ENCODE data around the gene KIF7.
"Not testable (repeated sequence)": the region's sequence is repeated elsewhere in the genome, so short reads cannot be mapped to it uniquely, and the experiment has no call there.

Gene KIF7

GRCh38 chr15:89599021-89599420 is 56.2 kb downstream of the KIF7 start:
- TF ChIP-seq, protein P1, sequence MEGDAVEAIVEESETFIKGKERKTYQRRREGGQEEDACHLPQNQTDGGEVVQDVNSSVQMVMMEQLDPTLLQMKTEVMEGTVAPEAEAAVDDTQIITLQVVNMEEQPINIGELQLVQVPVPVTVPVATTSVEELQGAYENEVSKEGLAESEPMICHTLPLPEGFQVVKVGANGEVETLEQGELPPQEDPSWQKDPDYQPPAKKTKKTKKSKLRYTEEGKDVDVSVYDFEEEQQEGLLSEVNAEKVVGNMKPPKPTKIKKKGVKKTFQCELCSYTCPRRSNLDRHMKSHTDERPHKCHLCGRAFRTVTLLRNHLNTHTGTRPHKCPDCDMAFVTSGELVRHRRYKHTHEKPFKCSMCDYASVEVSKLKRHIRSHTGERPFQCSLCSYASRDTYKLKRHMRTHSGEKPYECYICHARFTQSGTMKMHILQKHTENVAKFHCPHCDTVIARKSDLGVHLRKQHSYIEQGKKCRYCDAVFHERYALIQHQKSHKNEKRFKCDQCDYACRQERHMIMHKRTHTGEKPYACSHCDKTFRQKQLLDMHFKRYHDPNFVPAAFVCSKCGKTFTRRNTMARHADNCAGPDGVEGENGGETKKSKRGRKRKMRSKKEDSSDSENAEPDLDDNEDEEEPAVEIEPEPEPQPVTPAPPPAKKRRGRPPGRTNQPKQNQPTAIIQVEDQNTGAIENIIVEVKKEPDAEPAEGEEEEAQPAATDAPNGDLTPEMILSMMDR (IDR thresholded peaks at IDR 0.05; ENCODE audit: borderline replicate concordance, control extremely low read depth, extremely low read depth, insufficient read depth, missing control alignments): no peak
- in situ Hi-C loops (cut with MboI; ENCODE audit: low sequenced_read_pairs, unreplicated experiment): no loop called here

GRCh38 chr15:89593018-89593417 is 62.2 kb downstream of the KIF7 start:
- in situ Hi-C loops (cut with MboI; ENCODE audit: low sequenced_read_pairs, unreplicated experiment): no loop called here
- TF ChIP-seq, protein P1 (IDR thresholded peaks at IDR 0.05; ENCODE audit: borderline replicate concordance, control extremely low read depth, extremely low read depth, insufficient read depth, missing control alignments): no peak
- no peak for DNase-seq (ENCODE audit: low spot score)

More at GRCh38 chr15:89599021-89599420, 56.2 kb downstream of the KIF7 start:
- DNase-seq (ENCODE audit: low spot score): no peak

- DNase-seq (ENCODE audit: low spot score): no peak
- in situ Hi-C loops (cut with MboI; ENCODE audit: low sequenced_read_pairs, unreplicated experiment): no loop called here
- TF ChIP-seq, protein P1 (IDR thresholded peaks at IDR 0.05; ENCODE audit: borderline replicate concordance, control extremely low read depth, extremely low read depth, insufficient read depth, missing control alignments): no peak
Observed at GRCh38 chr15:89591834-89592233, 63.4 kb downstream of the KIF7 start.

- TF ChIP-seq, protein P1 (IDR thresholded peaks at IDR 0.05; ENCODE audit: borderline replicate concordance, control extremely low read depth, extremely low read depth, insufficient read depth, missing control alignments): no peak
- in situ Hi-C loops (cut with MboI; ENCODE audit: low sequenced_read_pairs, unreplicated experiment): no loop called here
- no peak for DNase-seq (ENCODE audit: low spot score)
Observed at GRCh38 chr15:89587955-89588354, 67.3 kb downstream of the KIF7 start.

GRCh38 chr15:89586651-89587050 is 68.6 kb downstream of the KIF7 start:
- in situ Hi-C loops (cut with MboI; ENCODE audit: low sequenced_read_pairs, unreplicated experiment): no loop called here
- DNase-seq (ENCODE audit: low spot score): no peak
- TF ChIP-seq, protein P1 (IDR thresholded peaks at IDR 0.05; ENCODE audit: borderline replicate concordance, control extremely low read depth, extremely low read depth, insufficient read depth, missing control alignments): no peak

DNA sequence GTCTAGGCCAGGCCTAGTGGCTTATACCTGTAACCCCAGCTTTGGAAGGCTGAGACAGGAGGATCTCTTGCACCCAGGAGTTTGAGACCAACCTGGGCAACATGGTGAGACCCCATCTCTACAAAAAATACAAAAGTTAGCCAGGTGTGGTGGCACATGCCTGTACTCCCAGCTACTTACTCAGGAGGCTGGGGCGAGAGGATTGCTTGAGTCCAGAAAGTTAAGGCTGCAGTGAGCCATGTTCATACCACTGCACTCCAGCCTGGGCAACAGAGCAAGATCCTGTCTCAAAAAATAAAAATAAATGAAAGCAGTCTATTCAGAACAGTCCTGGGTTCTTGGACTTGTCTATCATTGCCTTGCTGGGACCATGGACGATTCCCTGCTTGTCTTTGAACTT is 74.5 kb downstream of the KIF7 start:
- DNase-seq (ENCODE audit: low spot score); in situ Hi-C loops (cut with MboI; ENCODE audit: low sequenced_read_pairs, unreplicated experiment): not testable (repeated sequence)

- TF ChIP-seq, protein P1 (IDR thresholded peaks at IDR 0.05; ENCODE audit: borderline replicate concordance, control extremely low read depth, extremely low read depth, insufficient read depth, missing control alignments): no peak
- DNase-seq (ENCODE audit: low spot score): no peak
- in situ Hi-C loops (cut with MboI; ENCODE audit: low sequenced_read_pairs, unreplicated experiment): no loop called here
Observed at GRCh38 chr15:89578146-89578545, 77.1 kb downstream of the KIF7 start.

All from GM13976 (cell line).